ENCODE measurements around the gene TNXB.
"Not testable (repeated sequence)": the region's sequence is repeated elsewhere in the genome, so short reads cannot be mapped to it uniquely, and the experiment has no call there.

TNXB gene

DNA sequence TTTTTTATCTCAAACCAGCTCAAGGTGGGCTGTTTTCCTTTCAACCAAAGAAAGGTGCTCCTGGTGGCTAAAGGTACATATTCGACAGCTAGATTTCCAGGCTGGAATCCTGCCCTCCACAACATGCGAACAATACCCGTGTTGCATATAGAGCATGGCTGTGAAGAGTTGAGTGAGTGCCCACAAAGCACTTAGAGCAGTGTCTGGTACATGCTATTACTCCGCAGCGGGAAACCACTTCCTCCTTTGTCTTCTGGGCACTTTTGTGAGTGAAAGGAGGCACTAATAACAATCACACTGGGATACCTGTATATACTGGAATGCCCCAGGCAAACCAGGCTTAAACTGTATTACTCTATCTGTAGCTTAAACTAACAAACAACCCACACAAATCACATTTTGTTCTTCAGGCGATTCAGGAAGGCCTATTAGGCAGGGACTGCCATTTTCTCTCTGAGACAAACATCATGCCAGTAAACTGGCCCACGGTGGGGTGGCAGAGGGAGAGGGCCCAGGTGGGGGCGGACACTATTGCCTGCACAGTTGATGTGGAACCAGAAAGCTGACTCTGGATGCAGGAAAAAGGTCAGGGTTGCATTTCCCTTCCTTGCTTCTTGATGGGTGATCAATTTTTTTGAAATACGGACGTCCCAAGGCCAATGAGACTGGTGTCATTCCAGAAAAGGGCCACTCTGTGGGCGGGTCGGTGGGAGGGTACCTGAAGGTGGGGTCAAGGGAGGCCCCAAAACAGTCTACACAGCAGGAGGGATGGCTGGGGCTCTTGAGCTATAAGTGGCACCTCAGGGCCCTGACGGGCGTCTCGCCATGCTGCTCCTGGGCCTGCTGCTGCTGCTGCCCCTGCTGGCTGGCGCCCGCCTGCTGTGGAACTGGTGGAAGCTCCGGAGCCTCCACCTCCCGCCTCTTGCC is 71.3 kb downstream of the TNXB start, which contains the start of gene CYP21A2:
Gene CYP21A2 (plus strand): TSS at position 818 of the 927 bp plus-strand sequence. CDS start 8 bp downstream, at position 826.
- DNase-seq: not testable (repeated sequence)

GRCh38 chr6:32037136-32037535 is 72.0 kb downstream of the TNXB start:
- not testable (repeated sequence) for DNase-seq

- not testable (repeated sequence) for DNase-seq
Observed at GRCh38 chr6:32035283-32036013, 73.7 kb downstream of the TNXB start.

DNA sequence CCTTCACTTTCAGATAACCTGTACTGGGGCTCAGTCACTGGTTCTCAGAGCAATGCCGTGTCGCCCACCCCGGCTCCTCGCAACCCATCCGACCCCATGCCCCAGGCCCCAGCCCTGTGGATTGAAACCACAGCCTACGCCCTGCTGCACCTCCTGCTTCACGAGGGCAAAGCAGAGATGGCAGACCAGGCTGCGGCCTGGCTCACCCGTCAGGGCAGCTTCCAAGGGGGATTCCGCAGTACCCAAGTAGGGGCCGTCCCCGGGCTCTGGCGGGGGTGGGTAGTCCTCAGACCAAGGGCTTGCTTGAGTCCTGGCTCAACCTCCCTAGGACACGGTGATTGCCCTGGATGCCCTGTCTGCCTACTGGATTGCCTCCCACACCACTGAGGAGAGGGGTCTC is 79.6 kb downstream of the TNXB start:
- DNase-seq: not testable (repeated sequence)

DNA sequence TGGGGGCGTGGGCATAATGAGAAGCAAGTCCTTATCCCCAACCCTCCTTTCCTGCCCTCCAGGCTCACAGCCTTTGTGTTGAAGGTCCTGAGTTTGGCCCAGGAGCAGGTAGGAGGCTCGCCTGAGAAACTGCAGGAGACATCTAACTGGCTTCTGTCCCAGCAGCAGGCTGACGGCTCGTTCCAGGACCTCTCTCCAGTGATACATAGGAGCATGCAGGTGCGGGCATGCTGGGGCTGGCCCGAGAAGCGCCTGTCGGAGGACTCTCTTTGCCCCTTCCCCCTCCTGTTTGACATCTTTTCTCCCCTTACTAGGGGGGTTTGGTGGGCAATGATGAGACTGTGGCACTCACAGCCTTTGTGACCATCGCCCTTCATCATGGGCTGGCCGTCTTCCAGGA is 80.5 kb downstream of the TNXB start:
- DNase-seq: not testable (repeated sequence)

GRCh38 chr6:32022100-32022499 is 87.0 kb downstream of the TNXB start:
- DNase-seq: not testable (repeated sequence)

GRCh38 chr6:32014547-32014946 is 94.6 kb downstream of the TNXB start, which contains the start of gene C4B:
Gene C4B (plus strand): TSS chr6:32014795. CDS start chr6:32014846, 51 bp downstream.
- DNase-seq: not testable (repeated sequence)

- not testable (repeated sequence) for DNase-seq
Observed at GRCh38 chr6:32013738-32014137, 95.4 kb downstream of the TNXB start.

DNA sequence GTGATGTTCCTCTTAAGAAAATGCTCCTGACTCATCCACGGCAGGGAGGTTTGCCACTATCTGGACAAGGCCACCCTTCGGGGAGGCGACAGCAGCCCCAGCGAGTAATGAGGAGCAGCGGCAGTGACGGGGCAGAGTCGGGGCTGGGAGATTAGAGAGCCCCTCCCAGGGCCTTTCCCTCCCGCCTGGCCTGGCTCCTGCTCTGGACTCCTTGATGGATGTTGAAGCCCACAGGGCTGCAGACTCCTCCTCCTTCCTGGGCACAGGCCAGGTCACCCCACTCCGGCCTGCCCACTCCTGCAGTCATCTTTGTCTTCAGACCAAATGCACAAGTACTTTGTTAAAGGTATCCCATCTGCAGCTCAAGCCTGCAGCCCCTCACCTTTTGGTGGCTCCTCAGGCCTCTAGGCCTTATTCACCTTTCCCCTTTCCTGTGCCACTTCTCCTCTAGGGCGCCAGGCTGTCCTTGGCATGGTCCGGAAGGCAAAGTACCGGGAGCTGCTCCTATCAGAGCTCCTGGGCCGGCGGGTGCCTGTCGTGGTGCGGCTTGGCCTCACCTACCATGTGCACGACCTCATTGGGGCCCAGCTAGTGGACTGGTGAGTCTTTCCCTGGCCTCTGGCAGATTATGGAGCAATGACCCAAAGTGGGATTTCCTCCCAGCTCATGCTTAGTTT is 96.1 kb downstream of the TNXB start:
- DNase-seq: not testable (repeated sequence)

DNA sequence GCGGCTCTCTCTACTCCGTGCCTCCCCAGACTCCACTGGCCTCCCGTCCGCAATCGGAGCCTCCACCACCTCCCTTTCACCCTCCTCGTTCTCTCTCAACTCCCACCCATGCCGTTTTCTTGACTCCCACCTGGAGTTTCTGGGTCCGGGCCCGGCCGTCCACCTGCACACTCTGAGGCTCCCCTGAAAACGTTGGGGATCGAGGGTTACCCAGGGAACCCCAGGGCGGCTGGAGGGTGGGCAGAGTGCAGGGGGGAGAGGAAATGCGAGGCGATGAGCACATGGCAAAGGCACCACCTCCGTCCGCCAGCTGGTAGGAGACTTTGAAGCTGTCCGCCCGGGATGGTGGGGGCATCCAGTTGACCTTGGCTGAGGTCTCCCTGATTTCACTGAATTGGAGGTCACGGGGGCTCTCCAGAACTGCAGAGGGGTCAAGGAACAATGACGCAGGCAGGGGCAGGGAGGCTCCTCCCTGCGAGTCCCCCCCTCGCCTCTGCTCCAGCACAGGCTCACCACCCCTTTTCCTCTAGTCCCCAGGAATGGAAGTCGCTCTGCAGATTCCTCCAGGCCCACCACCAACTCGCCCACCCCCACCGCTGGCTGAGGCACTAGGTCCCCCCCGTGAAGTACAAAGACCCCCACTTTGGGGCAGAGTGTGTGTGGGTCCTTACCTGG is 98.1 kb downstream of the TNXB start:
- DNase-seq: not testable (repeated sequence)

DNA sequence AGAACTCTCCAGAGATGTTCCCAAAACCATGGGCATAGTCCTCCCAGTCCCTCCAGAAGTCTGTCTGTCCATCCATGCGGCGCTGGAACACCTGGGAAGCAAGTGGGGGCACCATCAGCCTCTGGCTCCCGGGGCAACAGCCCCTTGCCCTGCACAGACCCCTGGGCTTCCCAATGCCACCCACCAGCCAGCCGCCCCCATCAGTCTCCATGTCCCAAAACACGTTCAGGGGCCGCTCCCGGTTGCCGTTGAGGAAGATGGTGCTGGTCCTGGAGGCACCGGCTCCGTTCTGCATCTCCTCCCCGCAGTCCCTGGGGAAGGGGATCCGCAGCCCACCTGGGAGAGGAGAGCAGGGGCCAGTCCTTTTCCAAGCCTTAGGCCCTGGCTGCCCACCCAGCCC is 99.6 kb downstream of the TNXB start:
- not testable (repeated sequence) for DNase-seq

- not testable (repeated sequence) for DNase-seq
Observed at GRCh38 chr6:32008616-32009015, 100.5 kb downstream of the TNXB start.

GRCh38 chr6:32008037-32008436 is 101.1 kb downstream of the TNXB start:
- not testable (repeated sequence) for DNase-seq

- not testable (repeated sequence) for DNase-seq
Observed at GRCh38 chr6:32007086-32007485, 102.1 kb downstream of the TNXB start.

DNA sequence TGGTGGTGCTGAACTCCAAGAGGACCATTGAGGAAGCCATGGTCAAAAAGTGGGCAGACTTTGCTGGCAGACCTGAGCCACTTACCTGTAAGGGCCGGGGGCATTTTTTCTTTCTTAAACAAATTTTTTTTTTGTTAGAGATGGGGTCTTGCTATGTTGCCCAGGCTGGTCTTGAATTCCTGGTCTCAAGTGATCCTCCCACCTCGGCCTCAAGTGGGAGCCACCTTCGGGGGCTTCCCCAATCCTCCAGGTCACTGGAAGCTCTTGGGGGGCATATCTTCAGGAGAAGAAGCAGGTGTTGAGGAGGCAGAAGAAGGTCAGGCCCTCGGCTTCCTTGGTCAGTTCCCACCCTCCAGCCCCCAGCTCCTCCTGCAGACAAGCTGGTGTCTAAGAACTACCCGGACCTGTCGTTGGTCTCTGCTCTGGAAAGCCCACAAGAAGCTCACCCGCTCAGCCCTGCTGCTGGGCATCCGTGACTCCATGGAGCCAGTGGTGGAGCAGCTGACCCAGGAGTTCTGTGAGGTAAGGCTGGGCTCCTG is 103.1 kb downstream of the TNXB start:
- DNase-seq: not testable (repeated sequence)

DNA sequence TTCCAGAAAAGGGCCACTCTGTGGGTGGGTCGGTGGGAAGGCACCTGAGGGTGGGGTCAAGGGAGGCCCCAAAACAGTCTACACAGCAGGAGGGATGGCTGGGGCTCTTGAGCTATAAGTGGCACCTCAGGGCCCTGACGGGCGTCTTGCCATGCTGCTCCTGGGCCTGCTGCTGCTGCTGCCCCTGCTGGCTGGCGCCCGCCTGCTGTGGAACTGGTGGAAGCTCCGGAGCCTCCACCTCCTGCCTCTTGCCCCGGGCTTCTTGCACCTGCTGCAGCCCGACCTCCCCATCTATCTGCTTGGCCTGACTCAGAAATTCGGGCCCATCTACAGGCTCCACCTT is 103.6 kb downstream of the TNXB start:
- DNase-seq: not testable (repeated sequence)

- not testable (repeated sequence) for DNase-seq
Observed at GRCh38 chr6:32004864-32005537, 104.1 kb downstream of the TNXB start.

- DNase-seq: not testable (repeated sequence)
Observed at GRCh38 chr6:32004393-32004792, 104.7 kb downstream of the TNXB start.

DNA sequence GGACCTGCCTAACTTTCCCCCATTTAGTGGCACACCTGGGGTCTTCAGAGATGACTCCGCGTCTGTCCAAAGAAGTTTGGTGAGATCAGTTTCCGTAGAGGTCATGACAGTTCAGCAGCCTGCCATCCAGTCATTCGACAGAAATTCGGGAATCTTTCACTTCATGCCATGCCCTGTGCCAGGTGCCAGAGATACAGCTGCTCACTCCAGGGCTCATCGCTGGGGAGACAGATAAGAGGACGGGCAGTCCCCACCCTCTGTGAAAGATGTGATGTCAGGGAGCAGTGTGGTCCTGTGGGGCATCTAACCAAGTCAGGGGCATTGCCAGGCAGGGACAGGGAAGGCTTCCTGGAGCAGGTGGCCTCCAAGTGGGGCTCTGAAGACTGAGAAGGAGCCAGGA is 105.8 kb downstream of the TNXB start:
- not testable (repeated sequence) for DNase-seq

GRCh38 chr6:32002546-32003268 is 106.4 kb downstream of the TNXB start:
- not testable (repeated sequence) for DNase-seq

DNA sequence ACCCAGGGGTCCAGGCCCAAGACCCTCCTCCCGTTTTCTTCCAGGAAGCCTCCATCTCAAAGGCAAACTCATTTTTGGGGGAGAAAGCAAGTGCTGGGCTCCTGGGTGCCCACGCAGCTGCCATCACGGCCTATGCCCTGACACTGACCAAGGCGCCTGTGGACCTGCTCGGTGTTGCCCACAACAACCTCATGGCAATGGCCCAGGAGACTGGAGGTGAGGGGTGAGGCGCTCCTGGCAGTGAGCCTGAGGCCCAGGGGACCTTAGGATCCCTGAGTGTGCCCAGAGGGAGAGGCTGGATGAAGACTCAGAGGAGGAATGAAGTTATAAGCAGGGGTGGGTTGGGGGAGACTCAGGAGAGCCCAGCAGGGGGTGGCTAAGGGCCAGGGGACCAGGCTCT is 112.8 kb downstream of the TNXB start:
- not testable (repeated sequence) for DNase-seq
